ENCODE results near the gene CACTIN.
A peak's percentile ranks its signal among the peaks of the same experiment; 100 is the strongest.

The CACTIN gene

DNA sequence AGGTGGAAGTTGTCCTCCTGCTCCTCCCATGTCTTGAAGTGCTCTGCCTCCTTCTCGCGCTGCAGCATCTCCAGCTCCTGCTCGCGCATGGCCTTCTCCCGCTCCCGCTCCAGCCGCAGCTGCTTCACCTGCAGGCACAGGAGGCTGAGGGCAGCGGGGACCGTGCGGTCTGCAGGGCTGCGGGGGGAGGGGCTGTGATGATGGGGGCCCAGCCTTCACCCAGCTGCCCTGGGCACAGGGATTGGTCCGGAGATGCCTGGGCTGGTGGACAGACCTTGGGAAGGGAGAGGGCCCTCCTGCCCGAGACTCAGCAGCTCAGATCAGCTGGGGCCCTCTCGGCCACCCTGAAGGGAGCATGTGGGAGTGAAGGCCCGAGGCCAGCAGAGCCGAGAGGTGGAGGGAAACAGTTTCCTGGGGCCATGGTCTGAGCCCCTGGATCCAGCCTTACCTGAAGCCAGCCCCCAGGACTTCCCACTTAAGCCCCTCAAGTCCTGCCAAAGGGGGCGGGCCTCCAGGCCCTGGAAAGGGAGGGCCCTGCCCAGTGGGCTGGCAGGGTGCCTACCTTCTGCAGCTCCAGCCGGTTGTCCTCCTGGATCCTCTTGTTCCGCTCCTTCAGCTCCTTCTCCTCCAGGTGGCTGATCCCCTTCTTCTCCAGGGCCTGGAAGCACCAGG lies 6.3 kb downstream of the CACTIN start:
- Histone ChIP-seq H3K4me2 (no peak overlapping the region), H3K9me3 (replicated peaks in 1 of 11) (no peaks in the 10 kb centered on the region), H3K36me3 (peaks cover 43 to 81% (median 57%) of the 10 kb centered on the region in 11 experiments; a peak in 21 of 22 replicates), H3K4me3 (no peak overlapping the region), H3K4me1 (peaks cover 33 to 47% (median 40%) of the 10 kb centered on the region in 10 experiments), H3K9ac (no peak overlapping the region; a peak in 1 of 22 replicates), H3K27me3 (no peaks in the 10 kb centered on the region), H3K27ac (no peak overlapping the region), H4K20me1 (peaks cover 0 to 98% (median 77%) of the 10 kb centered on the region in 11 experiments; a peak in 20 of 22 replicates)
- no peak for TF ChIP-seq Cebpa-rat (IDR thresholded peaks at IDR 0.05)

GRCh38 chr19:3619631-3620012 lies 7.0 kb downstream of the CACTIN start:
- Histone ChIP-seq H3K4me3 (no peak overlapping the region), H4K20me1 (peaks cover 0 to 94% (median 73%) of the 10 kb centered on the region in 11 experiments; a peak in 19 of 22 replicates), H3K4me1 (peaks cover 27 to 40% (median 33%) of the 10 kb centered on the region in 10 experiments), H3K9ac (peak overlapping the region in 1 of 11 experiments; percentile 33; a peak in 2 of 22 replicates), H3K27me3 (no peaks in the 10 kb centered on the region), H3K36me3 (peaks cover 43 to 82% (median 61%) of the 10 kb centered on the region in 11 experiments; a peak in 21 of 22 replicates), H3K9me3 (replicated peaks in 1 of 11) (no peaks in the 10 kb centered on the region), H3K27ac (no peak overlapping the region), H3K4me2 (peak overlapping the region in 2 of 11 experiments; percentile 7 to 89; a peak in 1 of 22 replicates)
- no peak for TF ChIP-seq Cebpa-rat (IDR thresholded peaks at IDR 0.05)

DNA sequence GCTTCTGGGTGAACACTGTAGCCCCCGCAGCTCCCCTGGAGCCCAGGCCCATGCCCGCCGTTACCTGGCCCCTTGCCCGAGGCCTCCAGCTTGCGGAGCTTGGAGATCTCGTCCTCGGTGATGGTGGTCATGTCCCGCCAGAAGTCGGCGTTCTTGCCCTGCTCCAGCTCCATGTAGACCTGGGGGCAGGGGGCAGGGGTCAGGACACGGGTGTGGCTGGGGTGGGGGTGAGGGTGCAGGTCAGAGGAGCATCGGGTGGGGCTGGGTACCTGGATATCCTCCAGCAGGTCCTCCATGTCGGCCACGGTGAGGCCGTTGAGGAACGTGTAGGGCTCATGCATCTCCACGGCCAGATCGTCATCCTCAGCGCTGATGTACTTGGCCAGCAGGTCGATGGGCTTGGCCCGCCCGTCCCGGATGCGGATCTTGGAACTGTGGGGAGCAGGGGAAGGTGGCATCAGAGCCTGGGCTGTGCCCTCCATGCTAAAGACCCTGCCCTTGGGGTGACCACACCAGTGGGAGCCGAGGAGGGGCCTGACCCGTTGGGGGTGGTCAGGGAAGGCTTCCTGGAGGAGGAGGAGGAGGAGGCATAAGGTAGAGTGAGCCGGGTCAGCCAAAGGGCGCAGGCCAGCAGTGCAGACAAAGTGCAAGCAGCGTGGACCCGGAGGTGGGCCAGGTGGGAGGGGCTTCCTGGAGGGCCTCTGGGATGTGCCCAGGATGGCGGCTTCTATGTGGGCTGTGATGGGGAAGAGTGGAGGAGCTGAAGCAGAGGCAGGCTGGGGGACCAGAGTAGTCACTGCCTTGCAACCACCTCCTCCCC lies 7.6 kb downstream of the CACTIN start:
- peak overlapping the region in 4 of 10 experiments; percentile 24 to 48 (median 30); a peak in 4 of 20 replicates for H3K4me3 ChIP-seq
- no peak overlapping the region for H3K27ac ChIP-seq
- peaks cover 22 to 37% (median 28%) of the 10 kb centered on the region in 10 experiments for H3K4me1 ChIP-seq
- peaks cover 0 to 94% (median 67%) of the 10 kb centered on the region in 11 experiments; a peak in 19 of 22 replicates for H4K20me1 ChIP-seq
- no peak for TF ChIP-seq Cebpa-rat (IDR thresholded peaks at IDR 0.05)
- no peaks in the 10 kb centered on the region for H3K9me3 ChIP-seq (replicated peaks in 1 of 11)
- peak overlapping the region in 1 of 11 experiments; percentile 73; a peak in 3 of 22 replicates for H3K9ac ChIP-seq
- H3K36me3 ChIP-seq = peaks cover 40 to 78% (median 61%) of the 10 kb centered on the region in 11 experiments; a peak in 21 of 22 replicates
- H3K27me3 ChIP-seq = no peaks in the 10 kb centered on the region
- H3K4me2 ChIP-seq = peak overlapping the region; percentile 80 to 98 (median 89); a peak in 21 of 22 replicates

- Histone ChIP-seq H3K4me1 (peaks cover 22 to 35% (median 28%) of the 10 kb centered on the region in 10 experiments), H3K9ac (peak overlapping the region in 10 of 11 experiments; percentile 38 to 73 (median 48); a peak in 17 of 22 replicates), H3K4me3 (peak overlapping the region; percentile 24 to 55 (median 44); a peak in 17 of 20 replicates), H4K20me1 (peaks cover 0 to 93% (median 59%) of the 10 kb centered on the region in 11 experiments; a peak in 18 of 22 replicates), H3K9me3 (replicated peaks in 1 of 11) (no peaks in the 10 kb centered on the region), H3K27me3 (no peaks in the 10 kb centered on the region), H3K4me2 (peak overlapping the region; percentile 80 to 98 (median 89)), H3K36me3 (peaks cover 33 to 78% (median 59%) of the 10 kb centered on the region in 11 experiments; a peak in 21 of 22 replicates), H3K27ac (peak overlapping the region in 3 of 11 experiments; percentile 0 to 30 (median 25); a peak in 4 of 22 replicates)
- no peak for TF ChIP-seq Cebpa-rat (IDR thresholded peaks at IDR 0.05)
Observed at GRCh38 chr19:3618144-3618810, 8.3 kb downstream of the CACTIN start.

GRCh38 chr19:3617463-3617862 lies 9.1 kb downstream of the CACTIN start:
- no peak for TF ChIP-seq Cebpa-rat (IDR thresholded peaks at IDR 0.05)
- peak overlapping the region in 7 of 11 experiments; percentile 0 to 56 (median 36); a peak in 10 of 22 replicates for H3K27ac ChIP-seq
- H3K4me1 ChIP-seq = peaks cover 22 to 35% (median 28%) of the 10 kb centered on the region in 10 experiments

DNA sequence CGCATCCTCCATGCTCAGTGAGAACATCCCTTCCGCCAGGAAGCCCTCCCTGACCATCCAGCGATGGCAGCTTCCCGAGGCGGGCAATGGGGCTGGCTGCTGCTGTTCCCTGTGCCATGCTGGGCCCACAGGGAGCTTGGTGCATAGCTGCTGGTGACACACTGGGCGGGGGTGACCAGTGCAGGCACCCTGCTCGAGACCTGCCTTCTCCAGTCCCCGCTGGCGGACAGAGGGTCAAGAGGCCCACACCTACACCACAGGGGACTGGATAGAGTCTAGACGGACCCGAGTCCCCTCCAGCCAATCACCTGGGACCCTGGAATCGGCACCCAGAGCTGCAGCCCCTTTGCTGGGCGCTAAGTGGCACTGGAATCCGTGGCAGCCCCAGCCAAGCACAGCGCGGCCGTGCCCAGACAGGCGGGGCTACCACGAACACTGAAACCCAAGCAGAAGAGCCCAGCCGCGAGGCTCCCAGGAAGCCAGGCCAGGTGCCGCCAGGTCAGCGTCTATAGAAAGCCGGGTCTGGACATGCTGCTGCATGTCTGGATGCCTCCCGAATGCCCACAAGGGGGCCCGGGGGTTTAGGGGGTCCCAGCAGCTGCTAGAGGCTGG lies 11.0 kb downstream of the CACTIN start:
- peaks cover 28 to 77% (median 58%) of the 10 kb centered on the region in 11 experiments for H3K36me3 ChIP-seq
- no peaks in the 10 kb centered on the region for H3K27me3 ChIP-seq
- no peak overlapping the region for H3K4me3 ChIP-seq
- H3K4me2 ChIP-seq = no peak overlapping the region
- H3K4me1 ChIP-seq = peaks cover 22 to 47% (median 39%) of the 10 kb centered on the region in 10 experiments
- TF ChIP-seq Cebpa-rat (IDR thresholded peaks at IDR 0.05) = no peak
- no peak overlapping the region for H3K27ac ChIP-seq
- H3K9me3 ChIP-seq (replicated peaks in 1 of 11) = no peaks in the 10 kb centered on the region
- peaks cover 0 to 88% (median 50%) of the 10 kb centered on the region in 11 experiments; a peak in 18 of 22 replicates for H4K20me1 ChIP-seq
- H3K9ac ChIP-seq = no peak overlapping the region; a peak in 1 of 22 replicates

More at GRCh38 chr19:3617463-3617862, 9.1 kb downstream of the CACTIN start:
- no peaks in the 10 kb centered on the region for H3K27me3 ChIP-seq
- peak overlapping the region; percentile 80 to 98 (median 89) for H3K4me2 ChIP-seq
- peak overlapping the region; percentile 23 to 73 (median 49); a peak in 19 of 22 replicates for H3K9ac ChIP-seq
- no peaks in the 10 kb centered on the region for H3K9me3 ChIP-seq (replicated peaks in 1 of 11)
- peaks cover 0 to 88% (median 56%) of the 10 kb centered on the region in 11 experiments; a peak in 18 of 22 replicates for H4K20me1 ChIP-seq
- peak overlapping the region; percentile 24 to 55 (median 44); a peak in 18 of 20 replicates for H3K4me3 ChIP-seq
- H3K36me3 ChIP-seq = peaks cover 31 to 77% (median 58%) of the 10 kb centered on the region in 11 experiments

DNA sequence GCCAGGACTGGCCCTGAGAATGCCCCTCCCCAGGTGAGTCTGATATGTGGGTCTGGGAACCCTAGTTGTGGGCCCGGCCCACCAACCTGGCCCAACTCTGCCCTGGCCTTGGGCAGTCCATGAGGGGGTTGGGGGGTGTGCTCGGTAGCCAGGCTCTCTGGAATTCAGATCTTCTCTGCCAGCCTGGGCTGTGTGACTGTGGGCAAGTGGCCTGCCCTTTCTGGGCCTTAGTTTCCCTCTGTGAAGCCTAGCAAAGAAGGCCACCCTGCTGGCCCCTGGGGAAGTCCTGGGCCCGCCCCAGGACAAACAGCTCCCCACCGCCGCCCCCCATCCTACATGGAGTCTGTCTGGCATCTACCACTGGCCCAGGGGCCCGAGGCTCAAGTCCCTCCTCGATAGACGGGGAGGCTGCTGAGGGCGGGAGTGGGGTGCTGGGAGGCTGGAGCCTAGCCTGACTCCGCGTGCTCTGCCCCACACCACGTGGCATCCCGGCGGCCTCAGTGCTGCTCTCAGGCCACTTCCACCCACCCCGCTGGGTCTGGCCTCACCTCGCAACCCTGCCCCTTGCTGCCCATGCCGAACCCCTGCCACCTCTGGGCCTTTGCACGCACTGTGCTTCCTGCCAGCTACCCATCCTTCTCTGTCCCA lies 11.6 kb downstream of the CACTIN start:
- Histone ChIP-seq H3K4me3 (no peak overlapping the region), H4K20me1 (peaks cover 0 to 88% (median 50%) of the 10 kb centered on the region in 11 experiments; a peak in 17 of 22 replicates), H3K4me1 (peaks cover 27 to 53% (median 45%) of the 10 kb centered on the region in 10 experiments), H3K27me3 (no peaks in the 10 kb centered on the region), H3K4me2 (no peak overlapping the region), H3K9me3 (replicated peaks in 1 of 11) (no peaks in the 10 kb centered on the region; a peak in 1 of 22 replicates), H3K9ac (no peak overlapping the region), H3K27ac (no peak overlapping the region), H3K36me3 (peaks cover 27 to 71% (median 52%) of the 10 kb centered on the region in 11 experiments)
- TF ChIP-seq Cebpa-rat (IDR thresholded peaks at IDR 0.05) = no peak
